HS-27A (cell line): ENCODE data around the gene PRSS56.
"Not testable (repeated sequence)": the region's sequence is repeated elsewhere in the genome, so short reads cannot be mapped to it uniquely, and the experiment has no call there.

Source experiments
- DNase-seq: peaks from one replicate; pipeline ENCODE4 v3.0.0-alpha.2; 2012; ENCODE audit warnings: low read depth, missing footprints

PRSS56 gene

GRCh38 chr2:232541961-232542714, 21.9 kb downstream of the PRSS56 start:
- DNase-seq: no peak

- no peak for DNase-seq
These were observed 22.7 kb downstream of the PRSS56 start for GRCh38 chr2:232542715-232543467.

GRCh38 chr2:232543491-232543890, 23.3 kb downstream of the PRSS56 start:
- no peak for DNase-seq

GRCh38 chr2:232543928-232544631, 23.9 kb downstream of the PRSS56 start:
- DNase-seq: no peak

GRCh38 chr2:232544674-232545073, 24.5 kb downstream of the PRSS56 start:
- DNase-seq: no peak

GRCh38 chr2:232545511-232546375, 25.6 kb downstream of the PRSS56 start:
- no peak for DNase-seq

GRCh38 chr2:232547991-232548390, 27.8 kb downstream of the PRSS56 start:
- DNase-seq: no peak

GRCh38 chr2:232549655-232550353, 29.6 kb downstream of the PRSS56 start:
- peak; percentile 23 for DNase-seq

- peak; percentile 54 for DNase-seq
These were observed 30.4 kb downstream of the PRSS56 start, which contains the start of the genes EIF4E2 and TIGD1 for GRCh38 chr2:232550354-232551249. Gene EIF4E2, plus strand, starts transcription at chr2:232550689. Its CDS starts 36 bp downstream, at chr2:232550725. Gene TIGD1, minus strand, starts transcription at chr2:232550557. Its CDS starts 675 bp downstream, at chr2:232549882.

- DNase-seq: no peak
These were observed 31.1 kb downstream of the PRSS56 start for GRCh38 chr2:232551250-232551638.

- DNase-seq: no peak
These were observed 31.6 kb downstream of the PRSS56 start for GRCh38 chr2:232551776-232552175.

- no peak for DNase-seq
These were observed 36.2 kb downstream of the PRSS56 start for GRCh38 chr2:232556426-232556825.

GRCh38 chr2:232562515-232563151, 42.4 kb downstream of the PRSS56 start:
- no peak for DNase-seq

GRCh38 chr2:232563580-232563979, 43.4 kb downstream of the PRSS56 start:
- DNase-seq: no peak

GRCh38 chr2:232567721-232568120, 47.5 kb downstream of the PRSS56 start:
- no peak for DNase-seq

- DNase-seq: peak; percentile 63
These were observed 48.0 kb downstream of the PRSS56 start for GRCh38 chr2:232568161-232568560.

GRCh38 chr2:232569541-232569940, 49.4 kb downstream of the PRSS56 start:
- DNase-seq: no peak

GRCh38 chr2:232570481-232570880, 50.3 kb downstream of the PRSS56 start:
- DNase-seq: not testable (repeated sequence)

- no peak for DNase-seq
These were observed 50.9 kb downstream of the PRSS56 start for GRCh38 chr2:232571026-232571474.
